Medulla oblongata (tissue), 1 donor: ENCODE results near the gene ANXA3.
"Not testable (repeated sequence)": the region's sequence is repeated elsewhere in the genome, so short reads cannot be mapped to it uniquely, and the experiment has no call there.

Experiments
- DNase-seq: peaks from one replicate; pipeline ENCODE4 v3.0.0-alpha.2; 2015; ENCODE audit errors: extremely low spot score

Gene ANXA3, protein sequence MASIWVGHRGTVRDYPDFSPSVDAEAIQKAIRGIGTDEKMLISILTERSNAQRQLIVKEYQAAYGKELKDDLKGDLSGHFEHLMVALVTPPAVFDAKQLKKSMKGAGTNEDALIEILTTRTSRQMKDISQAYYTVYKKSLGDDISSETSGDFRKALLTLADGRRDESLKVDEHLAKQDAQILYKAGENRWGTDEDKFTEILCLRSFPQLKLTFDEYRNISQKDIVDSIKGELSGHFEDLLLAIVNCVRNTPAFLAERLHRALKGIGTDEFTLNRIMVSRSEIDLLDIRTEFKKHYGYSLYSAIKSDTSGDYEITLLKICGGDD

DNA sequence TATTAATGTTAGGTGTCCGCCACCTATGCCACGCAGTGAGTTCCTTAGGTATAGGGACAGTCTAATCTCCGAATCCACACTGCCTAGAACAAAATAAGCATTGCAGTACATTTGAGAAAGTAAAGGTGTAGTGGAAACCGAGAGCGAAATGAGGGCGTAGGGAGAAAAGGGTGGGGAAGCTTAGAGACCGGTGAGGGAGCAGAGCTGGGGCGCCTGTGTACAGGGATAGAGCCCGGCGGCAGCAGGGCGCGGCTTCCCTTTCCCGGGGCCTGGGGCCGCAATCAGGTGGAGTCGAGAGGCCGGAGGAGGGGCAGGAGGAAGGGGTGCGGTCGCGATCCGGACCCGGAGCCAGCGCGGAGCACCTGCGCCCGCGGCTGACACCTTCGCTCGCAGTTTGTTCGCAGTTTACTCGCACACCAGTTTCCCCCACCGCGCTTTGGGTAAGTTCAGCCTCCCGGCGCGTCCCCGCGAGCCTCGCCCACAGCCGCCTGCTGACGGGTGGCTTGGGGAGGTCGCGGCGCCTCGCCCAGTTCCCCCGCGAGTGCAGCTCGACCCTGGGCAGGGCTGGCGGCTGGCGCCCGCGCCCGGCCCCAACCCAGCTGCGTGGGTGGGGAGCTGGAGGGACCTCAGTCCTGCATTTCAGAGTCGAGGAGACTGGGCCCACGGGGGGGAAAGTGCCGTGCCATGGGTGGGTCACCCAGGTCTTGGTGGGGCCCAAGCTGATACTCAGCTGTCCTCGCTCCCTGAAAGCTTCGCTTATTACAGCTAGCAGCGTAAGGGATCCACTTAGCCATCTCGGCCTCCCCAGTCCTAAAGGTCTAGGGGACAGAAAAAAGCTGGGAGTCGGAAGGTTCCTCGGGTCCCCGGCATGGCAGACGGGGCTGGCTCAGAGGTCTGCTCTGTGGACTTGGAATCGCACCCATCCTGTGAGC lies at the start of gene ANXA3:
Gene ANXA3 (plus strand): TSS at position 351 of the 932 bp plus-strand sequence. CDS start 2,704 bp downstream, outside the sequence.
- DNase-seq: no peak

DNA sequence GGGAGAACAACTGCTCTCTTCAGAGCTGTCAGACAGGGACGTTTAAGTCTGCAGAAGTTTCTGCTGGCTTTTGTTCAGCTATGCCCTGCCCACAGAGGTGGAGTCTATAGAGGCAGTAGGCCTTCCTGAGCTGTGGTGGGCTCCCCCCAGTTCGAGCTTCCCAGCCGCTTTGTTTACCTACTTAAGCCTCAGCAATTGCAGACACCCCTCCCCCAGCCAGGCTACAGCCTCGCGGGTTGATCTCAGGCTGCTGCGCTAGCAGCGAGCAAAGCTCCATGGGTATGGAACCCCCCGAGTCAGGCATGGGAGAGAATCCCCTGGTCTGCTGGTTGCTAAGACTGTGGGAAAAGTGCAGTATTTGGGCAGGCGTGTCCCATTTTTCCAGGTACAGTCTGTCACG lies 45.3 kb upstream of the ANXA3 start:
- not testable (repeated sequence) for DNase-seq

DNA sequence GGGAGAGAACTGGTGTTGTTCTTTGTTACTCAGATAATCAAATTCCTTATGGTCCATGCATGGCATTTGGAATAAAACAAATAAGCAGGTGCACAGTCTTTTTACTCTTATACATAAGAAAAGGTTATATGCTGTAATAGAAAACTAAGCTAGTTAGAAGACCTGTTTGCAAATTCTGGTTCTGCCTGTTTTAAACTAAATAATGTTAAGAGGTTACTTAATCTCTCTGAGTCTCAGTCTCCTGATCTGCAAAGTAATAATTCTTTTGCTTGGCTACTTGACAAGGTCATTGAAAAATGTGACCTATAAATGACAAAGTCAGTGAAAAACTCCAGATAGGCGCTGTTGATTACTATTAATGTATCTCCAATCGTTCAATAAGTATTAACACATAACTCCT lies 42.5 kb upstream of the ANXA3 start:
- no peak for DNase-seq

DNA sequence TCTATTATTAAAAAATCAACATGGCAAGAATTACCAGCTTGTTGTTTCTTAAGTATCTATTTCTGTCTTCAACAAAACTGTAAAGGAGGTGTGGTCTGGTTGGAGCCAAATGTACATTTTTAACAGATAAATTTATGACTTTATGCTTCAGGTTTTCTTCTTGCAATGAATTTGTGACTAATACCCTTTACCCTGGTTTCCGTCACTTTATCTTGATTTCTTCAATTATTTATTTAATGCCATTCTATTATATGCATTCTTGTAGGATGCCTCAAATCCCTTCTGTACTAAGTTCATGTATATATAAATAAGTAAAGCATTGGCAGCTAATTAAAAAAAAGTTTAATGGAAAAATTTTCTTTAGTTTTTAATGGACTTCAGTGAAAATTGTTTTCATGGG lies 41.5 kb upstream of the ANXA3 start:
- no peak for DNase-seq

DNA sequence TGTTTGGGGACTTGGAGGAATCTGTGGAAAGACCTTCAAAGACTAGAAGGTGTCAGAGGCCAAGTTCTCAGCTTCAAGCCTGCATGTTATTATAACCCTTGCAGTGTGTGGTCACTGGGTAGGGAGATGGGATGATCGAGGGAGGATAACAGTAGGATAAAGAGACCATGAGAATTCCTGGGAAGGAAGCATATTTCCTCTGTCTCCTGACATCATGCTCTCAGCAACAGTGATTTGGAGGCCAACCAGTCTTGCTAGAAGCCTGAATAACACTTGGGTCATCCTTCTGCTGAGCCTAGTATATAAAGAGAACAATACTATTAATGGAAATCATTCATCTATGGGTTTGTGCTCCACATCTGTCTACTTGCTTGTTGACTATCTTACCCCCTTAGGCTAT lies 40.9 kb upstream of the ANXA3 start:
- DNase-seq: no peak

DNA sequence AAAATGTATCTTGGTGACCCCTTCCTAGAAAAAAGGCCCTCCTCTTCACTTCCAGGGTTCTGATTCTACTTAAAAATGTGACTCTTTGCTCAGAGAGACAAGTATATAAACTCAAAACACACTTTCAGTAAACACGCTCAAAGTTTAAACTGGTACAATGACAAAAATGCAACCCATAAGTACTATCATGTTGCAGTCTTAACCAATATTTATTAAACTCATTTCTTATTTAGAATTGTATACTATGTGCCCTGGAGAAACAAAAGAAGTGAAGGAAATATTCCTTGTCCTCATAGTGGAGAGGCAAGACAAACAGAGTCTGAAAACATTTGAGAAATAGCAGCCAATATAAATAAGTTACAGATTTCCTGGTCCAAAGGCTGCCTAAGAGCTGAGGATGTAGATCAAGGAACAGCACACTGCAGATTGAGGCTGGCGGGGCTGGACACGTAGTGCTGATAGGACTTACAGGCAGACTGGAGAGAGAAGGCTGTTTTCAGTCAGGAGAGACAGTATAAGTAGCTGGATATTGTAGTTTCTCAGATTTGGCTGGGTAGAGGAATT lies 39.1 kb upstream of the ANXA3 start:
- no peak for DNase-seq

DNA sequence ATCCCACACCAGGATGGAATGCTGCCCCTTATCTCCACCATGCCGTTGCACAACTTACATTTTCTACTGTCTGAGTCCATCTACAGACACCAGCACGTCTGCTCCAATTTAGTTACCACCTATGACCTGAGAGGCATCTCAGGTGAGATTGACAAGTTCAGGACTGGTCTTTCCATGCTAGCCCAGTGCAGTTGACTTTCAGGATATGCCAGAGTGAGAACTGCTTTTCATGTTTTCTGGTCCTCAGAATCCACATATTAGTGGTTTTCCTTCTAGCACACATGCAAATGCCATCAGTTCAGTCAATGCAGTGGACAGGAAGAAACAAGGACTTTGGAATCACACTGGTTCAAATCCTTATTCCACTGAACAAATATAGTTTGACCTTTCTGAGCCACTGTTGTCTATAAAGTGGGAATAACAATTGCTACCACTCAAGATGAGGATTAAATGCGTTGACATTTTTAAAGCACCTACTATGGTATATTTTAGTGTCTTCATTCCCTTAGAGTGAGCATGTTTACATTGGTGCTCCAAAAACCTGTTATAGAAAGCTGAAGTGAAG lies 38.1 kb upstream of the ANXA3 start:
- no peak for DNase-seq

DNA sequence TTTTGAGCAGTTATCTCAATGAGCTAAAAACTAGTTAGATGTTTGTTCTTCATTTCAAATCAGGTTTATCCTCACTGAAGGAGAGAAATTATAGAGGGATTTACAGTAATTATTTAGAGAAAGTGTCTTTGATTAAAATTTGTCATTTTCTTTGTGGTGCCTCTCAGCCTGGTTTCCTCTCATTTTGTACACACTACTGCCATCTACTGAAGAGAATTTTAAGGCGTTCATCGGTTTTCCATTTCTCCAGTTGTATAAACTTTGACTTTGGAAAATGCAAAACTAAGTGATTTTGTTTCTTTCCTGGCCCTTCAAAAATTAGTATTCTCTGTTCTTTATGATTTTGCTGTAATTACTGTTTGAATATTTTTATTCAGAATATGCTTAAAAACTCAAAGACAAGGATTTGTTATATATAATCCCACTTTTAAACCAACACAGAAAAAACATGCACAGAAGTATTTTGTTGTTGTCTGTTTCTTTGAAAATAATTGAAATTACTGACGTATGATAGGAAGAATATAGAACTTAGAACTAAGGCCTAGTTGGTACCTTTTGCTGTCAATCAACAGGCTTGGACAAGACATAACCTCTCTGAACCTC lies 34.4 kb upstream of the ANXA3 start:
- peak; percentile 57 for DNase-seq

DNA sequence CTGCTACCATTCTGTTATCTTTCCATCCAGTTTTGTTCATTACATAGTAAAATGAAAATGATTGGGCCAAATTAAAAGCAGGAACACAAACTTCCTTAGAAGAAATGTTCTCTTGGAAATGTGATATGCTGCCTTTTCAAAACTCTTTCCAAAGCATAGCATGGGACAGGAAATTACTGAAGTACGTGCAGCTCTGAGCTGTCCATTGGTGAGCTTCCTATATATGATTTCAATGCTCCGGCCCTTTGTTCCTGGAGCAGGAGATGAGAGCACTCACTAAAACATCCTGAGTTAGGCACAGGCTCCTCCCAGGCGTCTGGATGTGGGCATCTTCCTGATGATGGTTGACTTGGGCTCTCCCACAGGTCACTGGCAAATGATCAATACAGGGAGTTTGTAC lies 33.0 kb upstream of the ANXA3 start:
- no peak for DNase-seq

DNA sequence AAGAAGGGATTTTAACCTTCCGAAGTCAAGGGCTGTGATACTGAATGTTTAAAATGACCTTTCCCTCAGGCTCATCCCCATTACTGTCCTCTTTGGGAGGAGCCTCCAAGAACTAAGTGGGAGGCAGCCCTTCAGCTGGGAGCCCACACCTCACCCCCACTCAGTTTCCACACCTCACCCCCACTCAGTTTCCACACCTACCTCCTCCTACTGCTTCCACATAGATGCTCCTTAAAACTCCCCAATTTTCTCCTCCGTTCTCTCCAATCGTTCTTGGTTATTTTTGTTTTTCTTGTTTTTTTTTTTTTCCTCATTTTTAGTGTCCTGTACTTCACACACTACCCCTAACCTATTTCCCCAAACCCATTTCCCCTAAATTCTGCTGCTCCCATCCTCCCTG lies 31.6 kb upstream of the ANXA3 start:
- no peak for DNase-seq

DNA sequence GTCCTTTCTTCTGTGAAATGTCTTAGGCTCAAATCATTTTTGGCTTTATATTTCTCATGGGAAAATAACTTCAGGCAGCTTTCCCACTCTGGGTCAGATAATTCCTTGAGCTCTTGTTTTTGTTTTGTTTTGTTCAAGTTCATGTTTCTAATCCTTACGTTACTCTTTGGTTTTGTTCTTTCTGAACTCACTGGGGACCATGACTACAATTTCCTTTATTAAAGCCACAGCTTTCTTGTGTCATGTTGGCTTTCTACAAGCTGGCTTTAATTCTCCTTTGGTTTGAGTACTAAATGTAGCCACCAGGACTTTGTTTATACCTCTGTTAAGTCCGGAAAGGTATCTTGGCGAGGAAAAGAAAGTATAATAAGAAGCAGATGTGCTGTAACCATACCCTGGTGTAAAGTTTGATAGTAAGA lies 30.8 kb upstream of the ANXA3 start:
- DNase-seq: no peak

DNA sequence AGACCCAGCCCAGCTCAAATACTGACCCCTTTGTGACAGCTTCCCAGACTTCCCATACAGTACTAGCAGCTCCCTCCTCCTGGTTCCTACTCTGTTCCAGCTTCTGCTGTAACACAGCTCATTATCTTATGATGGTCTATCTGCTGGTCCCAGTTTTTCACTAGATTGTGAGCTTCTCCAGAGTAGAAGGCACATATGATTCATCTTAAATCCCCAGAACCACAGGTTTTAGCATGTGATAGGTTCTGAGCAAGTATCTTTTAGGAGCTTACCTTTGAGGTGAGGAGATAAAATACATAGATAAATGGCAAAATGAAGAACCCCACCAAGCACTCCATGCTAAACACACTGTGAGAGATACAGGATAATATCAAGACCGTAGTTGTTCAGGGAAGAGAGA lies 27.6 kb upstream of the ANXA3 start:
- no peak for DNase-seq

DNA sequence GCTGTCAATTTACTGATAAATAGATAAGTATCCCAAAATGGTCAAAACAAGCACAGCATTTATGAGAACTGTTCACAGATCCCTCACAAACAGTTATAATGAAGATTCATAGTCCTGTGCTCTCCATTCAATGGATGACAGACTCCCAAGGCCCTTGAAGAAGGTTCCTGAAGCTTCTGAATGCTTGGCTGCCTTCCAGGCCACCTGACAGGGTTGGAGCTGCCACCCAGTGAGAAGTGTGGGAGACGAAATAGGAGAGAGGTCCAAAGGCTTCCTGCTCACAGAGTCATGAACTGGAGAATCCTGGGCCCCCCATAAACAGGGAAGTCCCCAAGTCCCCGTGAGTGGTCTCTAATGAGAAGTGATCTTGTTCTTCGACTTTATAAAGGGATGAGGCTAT lies 26.0 kb upstream of the ANXA3 start:
- DNase-seq: no peak

DNA sequence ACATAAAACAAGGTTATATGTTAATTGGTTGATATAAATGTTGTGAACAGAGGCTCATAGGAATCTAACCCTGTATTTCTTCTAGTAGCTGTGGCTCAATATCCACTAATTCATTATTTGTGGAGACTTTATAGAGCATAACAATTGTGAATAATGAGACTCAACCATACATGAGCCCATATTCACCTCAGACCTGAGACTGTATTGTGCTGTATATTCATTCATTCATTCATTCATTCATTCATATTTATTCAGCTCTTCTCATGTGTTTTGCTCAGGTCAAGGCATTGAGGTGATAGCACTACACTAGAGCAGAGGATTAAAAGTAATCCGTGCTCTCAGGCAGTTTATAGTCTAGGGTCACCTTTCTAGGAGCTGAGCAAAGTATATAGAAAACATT lies 24.5 kb upstream of the ANXA3 start:
- no peak for DNase-seq

DNA sequence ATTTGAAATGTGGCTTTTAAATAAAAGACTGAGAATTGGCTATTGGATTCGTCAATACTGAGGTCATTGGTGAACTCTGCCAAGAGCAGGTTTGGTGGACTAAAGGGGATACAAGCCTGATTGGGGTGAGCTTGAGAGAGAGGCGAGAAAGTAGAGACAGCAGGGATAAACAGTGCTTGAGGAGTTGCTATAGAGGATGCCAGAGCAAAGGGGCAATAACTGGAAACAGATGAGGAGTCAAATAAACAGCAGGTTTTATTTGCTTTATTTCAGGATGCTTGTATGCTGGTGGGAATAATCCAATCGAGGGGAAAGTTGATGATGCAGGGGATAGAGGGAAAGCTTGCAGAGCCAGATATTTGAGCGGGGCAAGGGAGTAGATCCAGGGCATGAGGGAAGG lies 24.0 kb upstream of the ANXA3 start:
- DNase-seq: no peak

DNA sequence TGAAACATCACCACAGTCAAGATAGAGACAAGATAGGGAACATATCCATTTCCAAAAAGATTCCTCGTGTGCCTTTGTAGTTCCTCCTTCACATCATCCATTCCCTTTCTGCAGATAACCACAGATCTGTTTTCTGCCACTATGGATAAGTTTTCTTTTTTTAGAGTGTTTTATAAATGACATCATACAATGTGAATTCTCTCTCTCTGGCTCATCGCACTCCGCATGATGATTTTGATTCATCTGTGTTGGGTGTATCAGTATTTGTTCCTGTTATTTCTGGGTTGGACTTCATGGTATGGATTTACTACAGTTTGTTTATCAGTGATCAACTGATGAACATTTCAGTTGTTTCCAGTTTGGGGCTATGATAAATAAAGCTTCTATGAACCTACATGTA lies 23.2 kb upstream of the ANXA3 start:
- DNase-seq: no peak

DNA sequence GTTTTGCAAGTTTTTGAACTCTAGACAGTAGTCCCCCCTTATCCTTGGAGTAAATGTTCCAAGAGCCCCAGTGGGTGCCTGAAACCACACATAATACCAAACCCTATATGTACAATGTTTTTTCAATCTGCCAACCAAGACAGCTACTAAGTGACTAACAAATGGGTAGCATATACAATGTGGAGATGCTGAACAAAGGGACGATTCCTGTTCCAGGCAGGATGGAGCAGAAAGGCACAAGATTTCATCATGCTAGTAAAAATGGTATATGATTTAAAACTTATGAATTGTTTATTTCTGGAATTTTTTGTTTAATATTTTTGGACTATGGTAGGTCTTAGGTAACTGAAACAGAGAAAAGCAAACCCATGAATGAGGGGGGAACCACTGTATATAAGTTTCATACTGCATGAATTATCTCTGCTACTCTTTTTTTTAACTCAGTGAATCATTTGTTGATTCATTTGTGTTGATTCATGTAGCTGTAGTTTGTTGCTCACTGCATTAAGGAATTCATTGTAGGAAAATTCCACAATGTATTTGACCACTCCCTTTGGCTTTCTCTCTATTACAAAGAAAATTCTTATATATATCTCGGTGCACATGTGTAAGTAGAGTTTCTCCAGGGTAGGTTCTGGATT lies 21.9 kb upstream of the ANXA3 start:
- DNase-seq: no peak

DNA sequence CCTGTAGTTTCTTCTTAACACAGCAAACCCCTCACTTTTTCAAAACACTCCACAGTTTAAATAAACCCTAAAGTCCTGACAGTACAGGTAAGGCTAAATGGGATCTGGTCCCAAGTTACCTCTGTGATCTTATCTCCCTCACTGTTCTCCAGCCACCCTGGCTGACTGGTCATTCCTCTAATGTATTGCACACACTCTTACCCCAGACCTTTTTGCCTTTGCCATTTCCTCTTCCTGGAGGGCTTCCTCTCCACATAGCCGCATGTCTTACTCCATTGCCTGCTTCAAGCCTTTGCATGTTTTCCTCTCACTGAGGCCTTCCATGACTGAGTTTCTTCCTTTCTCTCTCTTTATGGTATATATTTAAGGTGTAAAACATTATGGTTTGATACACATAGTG lies 19.5 kb upstream of the ANXA3 start:
- no peak for DNase-seq

DNA sequence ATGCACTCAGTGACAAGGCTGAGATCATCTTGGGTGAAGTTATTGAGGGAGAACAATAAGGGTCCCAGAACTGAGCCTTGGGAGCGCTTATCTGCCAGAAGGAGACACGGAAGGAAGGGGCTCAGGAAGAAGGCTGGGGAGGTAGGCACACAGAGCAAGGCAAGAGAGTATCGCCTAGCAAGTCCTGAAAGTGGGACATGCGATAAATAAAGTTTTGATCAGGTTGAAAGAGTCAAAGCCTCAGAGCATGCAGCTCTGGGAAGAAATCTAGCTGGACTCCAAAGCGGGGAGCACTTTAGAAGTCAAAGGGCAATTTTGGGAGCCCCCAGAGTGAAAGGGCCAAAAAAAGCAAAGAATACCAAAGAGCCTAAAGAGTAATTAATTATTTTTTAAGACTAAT lies 17.7 kb upstream of the ANXA3 start:
- no peak for DNase-seq

DNA sequence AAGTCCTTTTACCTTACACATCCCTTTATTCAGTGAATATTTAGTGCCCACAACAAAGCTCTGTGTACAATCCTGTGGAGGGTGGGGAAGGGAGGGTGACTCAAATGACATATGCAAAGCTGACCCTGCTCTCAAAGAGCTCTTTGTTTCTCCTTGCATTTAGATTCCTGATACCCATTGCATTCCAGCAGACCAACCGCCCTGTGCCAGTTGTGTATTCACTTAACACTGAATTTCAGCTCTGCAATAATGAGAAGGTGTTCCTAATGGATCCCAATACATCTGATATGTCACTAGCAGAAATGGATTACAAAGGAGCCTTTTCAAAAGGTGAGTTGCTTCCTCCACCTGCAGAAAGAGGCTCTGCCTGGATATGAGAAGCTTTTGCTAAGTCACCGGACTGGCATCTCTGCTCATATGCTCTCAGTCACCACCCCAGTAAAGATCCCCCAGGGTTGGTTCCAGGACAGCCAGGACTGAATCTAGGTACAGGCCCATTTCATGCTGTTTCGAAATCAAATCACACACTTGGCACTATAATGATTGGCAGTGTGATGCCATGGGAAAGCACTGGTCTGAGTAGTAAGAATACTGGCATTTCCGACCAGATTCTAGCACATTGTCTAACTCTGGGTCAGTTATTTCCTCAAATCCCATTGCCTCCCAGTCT lies 17.1 kb upstream of the ANXA3 start:
- peak; percentile 45 for DNase-seq

DNA sequence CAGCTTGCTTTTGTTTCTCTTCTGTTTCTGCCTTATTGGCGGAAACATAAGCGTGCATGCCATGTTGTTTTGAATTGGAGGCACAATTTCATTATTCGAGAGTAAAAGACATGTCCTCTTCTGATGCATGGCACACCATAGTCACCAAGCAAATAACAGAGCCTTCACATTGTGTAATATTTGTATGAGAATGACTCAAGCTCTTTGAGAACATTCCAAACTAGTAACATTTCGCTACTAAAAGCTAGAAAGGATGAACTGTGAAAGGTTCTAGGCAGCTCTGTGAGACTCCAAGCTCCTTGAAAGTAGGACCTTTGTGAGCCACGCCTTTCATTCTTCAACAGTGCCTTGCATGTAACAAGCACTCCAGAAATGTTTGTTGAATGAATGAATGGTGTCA lies 9.2 kb upstream of the ANXA3 start:
- DNase-seq: no peak
